Measurements from ENCODE around the gene SARDH. TPM values are rescaled to one million over a fixed set of nuclear protein-coding genes. Genes with fewer than 3 reads are reported as not detected.
"Not testable (repeated sequence)": the region's sequence is repeated elsewhere in the genome, so short reads cannot be mapped to it uniquely, and the experiment has no call there.

Gene SARDH
- total RNA-seq, 1 experiment from 2014 or later, result not detected

- Mint-ChIP-seq H3K4me3 (ENCODE audit: low read depth, unreplicated experiment) (no peak overlapping the region), H3K27ac (ENCODE audit: unreplicated experiment) (no peak overlapping the region), H3K27me3 (ENCODE audit: unreplicated experiment) (peaks cover 46% of the 10 kb centered on the region), H3K36me3 (ENCODE audit: insufficient read depth, unreplicated experiment) (peaks cover 5% of the 10 kb centered on the region), H3K4me1 (ENCODE audit: low read depth, unreplicated experiment) (no peaks in the 10 kb centered on the region), H3K9me3 (ENCODE audit: low read depth, unreplicated experiment) (peaks cover 6% of the 10 kb centered on the region)
- CTCF ChIA-PET, result no interaction called here
- TF ChIP-seq CTCF (IDR thresholded peaks at IDR 0.05; ENCODE audit: unreplicated experiment), result no peak
- no peak for DNase-seq
- intact Hi-C loops (cut with micrococcal nuclease; ENCODE audit: unreplicated experiment), result no loop called here
- BruUV-seq (replicated peaks), result no TSS peak
Measured at GRCh38 chr9:133750982-133751649, 13.0 kb upstream of the SARDH start.

- intact Hi-C loops (cut with micrococcal nuclease; ENCODE audit: unreplicated experiment), result no loop called here
- no peaks in the 10 kb centered on the region for H3K4me1 Mint-ChIP-seq (ENCODE audit: low read depth, unreplicated experiment)
- no TSS peak for BruUV-seq (replicated peaks)
- no peak for TF ChIP-seq CTCF (IDR thresholded peaks at IDR 0.05; ENCODE audit: unreplicated experiment)
- H3K27ac Mint-ChIP-seq (ENCODE audit: unreplicated experiment), result no peak overlapping the region
- CTCF ChIA-PET, result no interaction called here
- no peaks in the 10 kb centered on the region for H3K9me3 Mint-ChIP-seq (ENCODE audit: low read depth, unreplicated experiment)
- peaks cover 77% of the 10 kb centered on the region for H3K27me3 Mint-ChIP-seq (ENCODE audit: unreplicated experiment)
- H3K36me3 Mint-ChIP-seq (ENCODE audit: insufficient read depth, unreplicated experiment), result no peaks in the 10 kb centered on the region
- DNase-seq, result no peak
- no peak overlapping the region for H3K4me3 Mint-ChIP-seq (ENCODE audit: low read depth, unreplicated experiment)
Measured at GRCh38 chr9:133747309-133747708, 9.2 kb upstream of the SARDH start.

- H3K4me3 Mint-ChIP-seq (ENCODE audit: low read depth, unreplicated experiment); CTCF ChIA-PET; H3K36me3 Mint-ChIP-seq (ENCODE audit: insufficient read depth, unreplicated experiment); H3K9me3 Mint-ChIP-seq (ENCODE audit: low read depth, unreplicated experiment); H3K4me1 Mint-ChIP-seq (ENCODE audit: low read depth, unreplicated experiment); H3K27ac Mint-ChIP-seq (ENCODE audit: unreplicated experiment); BruUV-seq (replicated peaks); intact Hi-C loops (cut with micrococcal nuclease; ENCODE audit: unreplicated experiment); DNase-seq: not testable (repeated sequence)
- H3K27me3 Mint-ChIP-seq (ENCODE audit: unreplicated experiment), result peaks cover 76% of the 10 kb centered on the region
Measured at GRCh38 chr9:133744528-133744927, 6.4 kb upstream of the SARDH start.

- Mint-ChIP-seq H3K27ac (ENCODE audit: unreplicated experiment) (no peak overlapping the region), H3K36me3 (ENCODE audit: insufficient read depth, unreplicated experiment) (no peaks in the 10 kb centered on the region), H3K9me3 (ENCODE audit: low read depth, unreplicated experiment) (no peaks in the 10 kb centered on the region), H3K27me3 (ENCODE audit: unreplicated experiment) (peaks cover 60% of the 10 kb centered on the region), H3K4me3 (ENCODE audit: low read depth, unreplicated experiment) (no peak overlapping the region), H3K4me1 (ENCODE audit: low read depth, unreplicated experiment) (no peaks in the 10 kb centered on the region)
- TF ChIP-seq CTCF (IDR thresholded peaks at IDR 0.05; ENCODE audit: unreplicated experiment), result peak; percentile 91
- CTCF ChIA-PET, result interaction anchor here (0.9 to 1.6 kb wide), 6 partner anchors 10 to 251 kb away, joined by 3 to 7 read pairs (median 4); no protein-coding TSS in a partner anchor
- BruUV-seq (replicated peaks), result no TSS peak
- intact Hi-C loops (cut with micrococcal nuclease; ENCODE audit: unreplicated experiment), result no loop called here
- DNase-seq, result peak; percentile 83
Measured at GRCh38 chr9:133742849-133743444, 4.8 kb upstream of the SARDH start.

GRCh38 chr9:133742251-133742650 lies 4.1 kb upstream of the SARDH start:
- Mint-ChIP-seq H3K9me3 (ENCODE audit: low read depth, unreplicated experiment) (no peaks in the 10 kb centered on the region), H3K27me3 (ENCODE audit: unreplicated experiment) (peaks cover 53% of the 10 kb centered on the region), H3K4me1 (ENCODE audit: low read depth, unreplicated experiment) (no peaks in the 10 kb centered on the region), H3K36me3 (ENCODE audit: insufficient read depth, unreplicated experiment) (no peaks in the 10 kb centered on the region), H3K4me3 (ENCODE audit: low read depth, unreplicated experiment) (no peak overlapping the region), H3K27ac (ENCODE audit: unreplicated experiment) (no peak overlapping the region)
- CTCF ChIA-PET, result interaction anchor here (0.9 to 1.6 kb wide), 5 partner anchors 9 to 252 kb away, joined by 3 to 7 read pairs (median 3); no protein-coding TSS in a partner anchor
- no peak for TF ChIP-seq CTCF (IDR thresholded peaks at IDR 0.05; ENCODE audit: unreplicated experiment)
- intact Hi-C loops (cut with micrococcal nuclease; ENCODE audit: unreplicated experiment), result no loop called here
- no peak for DNase-seq
- BruUV-seq (replicated peaks), result no TSS peak
